Renal cortical epithelial cell (primary cell): ENCODE results near the gene FOXG1. TPM values are rescaled to one million over a fixed set of nuclear protein-coding genes. Genes with fewer than 3 reads are reported as not detected.

Experiments used
- DNase-seq: peaks from one replicate; pipeline ENCODE4 v3.0.0-alpha.2; 2011; ENCODE audit warnings: low read depth
- total RNA-seq: library from RNA; depleted of rRNA; stranded (reverse); fragments of >200 nt; gene quantifications from 2 replicates; pipeline ENCODE4 v1.2.3, GENCODE V29; 2014

FOXG1 gene
- not detected in 2 replicates for total RNA-seq

DNA sequence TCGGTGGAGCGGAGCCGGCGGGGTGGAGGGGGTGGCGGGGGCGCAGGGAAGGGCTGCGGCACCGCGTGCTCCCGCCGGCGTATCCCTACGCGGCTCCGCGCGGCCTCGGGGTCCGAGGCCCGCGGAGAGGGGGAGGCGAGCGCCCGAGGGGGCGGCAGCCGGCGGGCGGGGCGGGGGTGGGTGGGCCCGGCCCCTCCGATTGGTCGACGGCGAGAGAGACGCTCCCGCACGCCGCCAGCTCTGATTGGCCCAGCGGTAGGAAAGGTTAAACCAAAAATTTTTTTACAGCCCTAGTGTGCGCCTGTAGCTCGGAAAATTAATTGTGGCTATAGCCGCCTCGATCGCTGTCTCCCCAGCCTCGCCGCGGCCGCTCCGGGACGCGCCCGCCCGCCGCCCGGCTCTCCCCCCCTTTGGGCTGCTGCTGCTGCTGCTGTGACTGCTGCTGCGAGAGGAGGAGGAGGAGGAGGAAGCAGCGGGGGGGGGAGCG lies at the start of gene FOXG1:
Gene FOXG1, plus strand, starts transcription at position 319 of the 487 bp plus-strand sequence. CDS start 493 bp downstream, outside the sequence.
- DNase-seq: no peak

DNA sequence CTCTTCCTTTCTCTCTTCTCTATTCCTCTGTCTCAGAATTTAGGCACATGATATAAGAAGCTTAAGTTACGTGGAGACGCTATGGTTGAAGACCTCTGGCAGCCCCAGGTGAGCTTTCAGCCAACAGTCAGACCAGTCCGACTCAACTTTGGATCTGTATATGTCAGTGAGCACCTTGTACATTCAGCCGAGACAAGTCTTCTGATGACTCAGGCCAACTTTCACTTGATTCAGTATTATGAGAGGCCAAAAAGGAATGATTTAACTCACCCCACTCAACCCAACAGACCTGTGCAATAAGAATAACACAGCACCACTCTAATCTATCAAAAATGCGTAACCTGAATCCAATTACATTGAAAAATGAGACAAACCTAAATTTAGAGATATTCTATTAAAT lies 47.5 kb upstream of the FOXG1 start:
- DNase-seq: no peak

DNA sequence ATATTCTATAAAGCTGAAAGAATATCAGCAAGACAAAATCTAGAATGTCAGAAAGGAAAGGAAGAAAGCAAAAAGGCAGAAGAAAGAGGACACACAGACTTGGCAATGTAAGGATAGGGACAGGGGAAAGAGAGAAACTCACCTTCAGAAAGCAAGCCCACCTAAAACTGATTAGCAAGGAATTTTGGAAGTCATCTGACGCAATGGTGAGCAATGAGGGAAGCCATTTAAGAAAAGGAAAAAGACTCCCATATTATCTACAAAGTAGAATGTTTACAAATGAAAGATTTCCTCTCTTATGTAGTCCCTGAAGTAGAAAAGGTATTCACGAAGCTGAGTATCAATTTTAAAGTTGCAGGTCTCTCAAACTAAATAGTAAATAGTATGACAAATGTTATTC lies 35.2 kb upstream of the FOXG1 start:
- DNase-seq: no peak

DNA sequence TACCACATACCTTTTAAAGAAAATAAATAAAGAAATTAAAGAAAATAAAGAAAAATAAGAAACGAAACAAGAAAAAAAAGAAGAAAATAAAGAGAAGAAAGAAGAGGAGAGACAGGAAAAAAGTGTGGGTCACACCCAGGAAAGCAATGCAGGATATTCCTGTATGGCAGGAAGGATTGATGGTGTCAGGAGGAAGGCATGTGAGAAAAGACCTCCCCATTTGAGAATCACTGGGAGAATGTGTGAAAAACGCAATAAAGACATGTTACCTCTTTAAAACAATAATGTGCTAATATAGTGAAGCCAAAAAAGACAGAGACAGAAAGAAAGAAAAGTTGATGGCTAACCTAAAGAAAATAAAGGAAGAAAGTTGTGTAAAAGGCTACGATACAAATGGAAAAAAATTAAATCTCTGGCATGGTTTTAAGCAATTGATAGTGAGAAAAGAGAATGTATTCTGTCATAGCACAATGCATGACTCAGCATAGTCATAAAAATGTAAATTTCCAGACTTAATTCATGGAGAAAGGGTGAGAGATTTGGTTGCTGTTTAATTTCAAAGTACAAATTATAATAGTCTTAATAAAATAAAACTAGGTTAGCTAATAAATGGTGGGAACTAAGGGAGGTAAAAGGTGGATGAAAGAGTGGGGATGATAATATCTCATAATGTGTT lies 24.3 kb upstream of the FOXG1 start:
- peak; percentile 22 for DNase-seq

DNA sequence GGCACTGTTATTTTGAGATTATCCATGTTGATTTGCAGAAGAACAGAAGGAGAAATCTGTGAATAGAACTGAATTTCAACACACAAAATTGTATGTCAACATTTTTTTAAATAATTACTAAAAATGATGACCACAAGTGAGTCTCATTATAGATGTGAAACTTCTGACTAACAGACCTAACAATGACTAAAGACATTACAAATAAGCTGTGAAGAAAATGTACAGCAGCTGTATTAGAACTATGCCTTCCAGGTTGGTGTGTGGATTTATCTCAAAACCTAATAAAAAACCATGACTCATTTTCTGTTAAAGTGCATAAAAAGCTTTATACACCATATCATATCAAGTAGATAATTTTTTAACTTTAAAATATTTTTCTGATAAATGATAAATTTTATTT lies 22.5 kb upstream of the FOXG1 start:
- peak; percentile 13 for DNase-seq

DNA sequence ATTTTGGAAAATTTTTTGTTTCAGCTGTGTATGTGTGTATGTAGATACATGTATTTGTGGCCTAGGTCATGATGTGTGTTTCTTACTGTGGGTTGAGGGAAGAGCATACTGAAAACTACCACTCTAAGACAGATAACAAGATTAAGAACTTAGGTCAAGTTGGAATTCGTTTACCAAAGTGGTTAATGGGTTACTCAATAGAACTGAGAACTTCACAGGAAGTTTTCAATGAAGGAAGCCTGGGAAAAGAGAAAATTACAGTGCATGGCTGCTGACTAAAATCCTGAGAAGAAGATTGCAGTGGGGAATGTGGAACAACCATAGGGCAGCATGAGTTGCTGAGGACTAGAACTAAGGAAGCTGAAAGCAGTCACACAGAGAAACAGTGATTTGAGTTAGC lies 21.4 kb upstream of the FOXG1 start:
- DNase-seq: peak; percentile 54

DNA sequence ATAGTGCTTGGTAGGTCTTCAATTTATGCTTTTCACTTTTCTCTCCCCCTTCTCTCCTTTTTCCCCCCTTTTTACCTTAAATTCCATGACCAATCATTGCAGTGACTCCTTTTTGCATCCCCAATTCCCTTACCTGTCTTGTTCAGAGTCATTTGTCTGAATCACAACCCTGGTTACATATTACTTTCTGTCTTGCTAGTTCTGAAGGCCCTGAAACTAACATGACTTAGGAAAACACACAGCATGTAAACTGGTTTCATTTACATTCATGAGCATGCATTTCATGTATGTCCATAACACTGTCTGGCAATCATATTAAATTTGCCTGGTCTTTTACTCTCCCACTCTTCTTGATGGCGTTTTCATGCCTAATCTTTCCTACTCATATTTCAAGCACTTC lies 20.3 kb upstream of the FOXG1 start:
- DNase-seq: no peak

DNA sequence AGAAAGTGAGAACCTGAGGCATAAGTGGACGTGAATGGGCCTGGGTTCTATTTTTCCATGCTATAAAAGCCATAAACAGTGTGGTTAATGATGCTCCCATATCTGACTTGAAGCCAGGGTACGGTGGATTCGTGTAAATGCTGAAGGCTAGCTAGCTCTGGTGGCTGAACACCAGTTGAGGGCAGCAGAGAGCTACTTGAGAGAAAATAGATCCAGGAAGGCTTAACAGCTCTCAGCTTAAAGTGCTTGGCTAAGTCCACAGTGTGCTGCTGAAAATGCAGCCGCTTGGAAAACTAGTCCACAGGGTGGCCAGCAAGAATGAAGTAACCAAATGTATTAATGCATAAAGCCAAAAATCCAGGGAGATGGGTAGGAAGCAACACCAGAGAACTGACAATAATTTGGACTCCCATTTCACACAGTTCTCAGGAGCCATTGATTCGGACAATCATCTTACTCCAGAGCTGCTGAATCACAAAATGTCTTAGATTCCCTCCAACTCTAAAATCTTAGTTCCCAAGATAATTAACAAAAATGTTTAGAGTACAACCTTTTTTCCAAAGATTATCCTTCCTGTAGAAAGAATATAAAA lies 15.0 kb upstream of the FOXG1 start:
- DNase-seq: peak; percentile 53

DNA sequence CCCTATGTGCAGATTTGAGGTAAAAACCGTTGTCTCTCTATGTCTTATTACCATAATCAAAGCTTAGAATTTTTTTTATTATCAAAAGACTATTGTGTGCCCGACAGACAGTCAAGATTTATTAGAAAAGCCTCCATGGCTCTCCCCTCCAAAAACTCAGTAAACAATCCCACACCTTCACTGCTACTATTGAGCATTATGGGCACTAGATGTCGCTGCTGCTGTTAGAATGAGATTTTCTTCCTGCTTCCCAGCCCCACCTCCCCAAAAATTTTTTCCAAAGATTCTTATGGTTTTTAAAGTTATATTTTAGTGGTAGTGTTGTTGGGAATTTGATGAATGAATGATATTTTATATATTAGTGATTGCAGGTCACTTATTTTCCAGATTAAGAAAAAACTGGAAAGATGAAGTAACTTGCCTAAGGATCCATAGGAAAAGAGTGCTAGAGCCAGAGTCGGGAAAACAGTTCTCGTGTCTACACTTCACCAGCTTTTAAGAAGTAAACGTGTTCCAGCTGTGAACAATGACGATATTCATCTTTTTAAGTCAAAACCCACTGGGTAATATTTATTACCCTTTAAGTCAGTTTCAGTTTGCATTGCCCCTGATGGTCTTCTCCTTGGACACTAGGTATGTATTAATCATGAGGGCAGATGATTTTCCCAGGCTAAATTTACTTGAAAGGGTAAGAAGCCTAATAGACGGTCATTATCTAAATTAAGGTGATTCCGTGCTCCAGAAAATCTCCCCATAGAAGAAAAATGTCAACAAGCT lies 12.2 kb upstream of the FOXG1 start:
- DNase-seq: peak; percentile 32

DNA sequence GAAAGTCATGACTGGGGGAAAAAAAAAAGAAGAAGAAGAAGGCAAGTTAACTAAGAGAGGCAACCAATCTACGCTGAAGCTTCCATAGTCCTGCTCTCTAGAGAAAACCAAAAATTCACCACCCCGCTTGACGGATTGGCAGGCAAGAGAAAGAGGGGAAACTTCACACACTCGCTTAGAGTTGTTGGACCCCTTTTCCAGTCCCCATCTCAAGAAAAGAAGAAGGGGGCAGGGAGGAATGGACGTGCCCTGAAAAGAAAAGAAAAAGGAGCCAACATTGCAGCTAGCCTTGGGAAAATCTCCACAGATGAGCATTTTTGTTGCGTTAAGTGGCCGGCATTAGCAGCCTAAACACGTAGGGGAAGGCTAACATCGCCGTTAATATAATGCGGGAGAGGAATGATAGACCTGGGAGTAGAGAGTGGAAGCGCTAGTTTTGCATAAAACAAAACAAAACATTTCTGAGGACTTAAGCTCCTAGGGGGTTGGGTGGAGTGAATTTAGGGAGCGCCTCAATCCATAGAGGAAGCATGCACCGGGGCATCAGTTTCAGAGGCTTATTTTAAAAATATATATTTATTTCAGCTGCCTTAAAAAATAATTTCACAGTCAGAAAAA lies 11.3 kb upstream of the FOXG1 start:
- DNase-seq: no peak

DNA sequence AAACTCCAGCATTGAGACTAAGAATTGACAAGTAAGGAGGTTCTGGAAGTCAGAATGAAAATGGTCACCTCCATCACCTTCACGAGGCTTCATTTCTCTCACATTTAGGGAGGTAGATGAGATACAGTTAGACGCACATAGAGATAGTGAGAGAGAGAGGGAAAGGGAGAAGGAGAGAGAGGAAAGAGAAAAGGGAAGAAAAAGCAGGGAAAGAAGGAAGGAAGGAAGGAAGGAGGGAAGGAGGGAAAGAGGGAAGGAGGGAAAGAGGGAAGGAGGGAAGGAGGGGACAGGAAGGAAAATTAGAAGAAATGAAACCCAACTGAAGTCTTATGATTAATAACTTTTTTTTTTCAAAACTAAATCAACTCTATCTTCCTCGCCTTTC lies 10.7 kb upstream of the FOXG1 start:
- DNase-seq: no peak

DNA sequence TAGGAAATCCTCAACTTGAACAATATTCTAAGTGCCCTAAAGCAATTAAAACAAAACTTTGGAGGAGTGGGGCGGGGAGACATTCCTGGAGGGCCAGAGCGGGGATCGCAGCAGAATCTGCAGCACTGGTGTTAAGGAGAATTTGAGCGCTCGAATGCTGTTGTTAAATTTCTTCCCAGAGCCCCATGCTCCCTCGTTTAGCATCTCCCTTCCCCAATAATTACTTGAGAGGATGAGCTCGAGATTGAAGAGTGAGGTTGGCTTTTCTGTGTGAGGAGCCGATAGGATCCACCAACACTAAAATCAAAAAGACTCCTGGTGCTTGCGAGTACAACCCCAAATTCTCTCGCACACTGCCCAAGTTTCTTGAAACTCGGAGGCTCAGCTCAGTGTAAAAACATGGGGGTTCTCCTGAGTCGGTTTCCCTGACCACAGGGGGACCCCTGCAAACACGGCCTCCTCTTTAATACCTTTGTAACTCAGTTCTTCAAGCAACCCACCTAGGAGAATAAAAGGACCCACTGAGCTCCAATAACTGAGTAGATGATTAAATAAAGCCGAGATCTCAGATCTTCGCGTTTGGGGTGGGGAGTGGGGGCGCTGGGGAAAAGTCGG lies 10.2 kb upstream of the FOXG1 start:
- no peak for DNase-seq

DNA sequence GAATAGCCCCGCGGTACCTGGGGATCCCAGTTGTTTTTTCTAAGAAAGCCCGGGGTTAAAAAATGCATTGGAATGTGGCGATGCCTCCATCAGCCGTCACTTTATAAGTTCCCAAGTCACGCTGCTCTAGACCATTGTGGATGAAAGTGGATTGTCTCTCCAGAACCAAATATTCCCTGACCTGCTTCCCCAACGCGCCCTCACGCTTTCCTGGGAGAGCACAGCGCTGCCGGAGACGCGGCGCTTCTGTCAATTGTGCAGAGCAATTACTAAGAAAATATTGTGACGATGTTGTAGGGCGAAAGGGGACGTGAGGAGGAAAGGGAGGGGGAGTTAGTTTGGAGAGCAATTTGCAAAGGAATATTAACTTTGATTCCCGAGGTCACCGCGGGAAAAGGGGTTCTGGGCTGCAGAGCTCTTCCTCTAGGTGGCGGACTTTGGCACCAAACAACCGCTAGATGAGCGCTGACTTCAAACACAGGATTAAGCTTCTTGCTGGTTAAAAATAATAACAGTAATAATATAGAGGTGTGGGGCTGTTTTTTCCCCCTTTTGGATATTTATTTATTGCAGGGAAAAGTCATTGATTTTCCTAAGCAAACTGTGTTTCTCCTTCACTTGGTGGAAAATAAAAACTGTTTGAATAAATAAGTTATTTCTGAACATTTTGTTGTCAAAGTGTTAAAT lies 9.6 kb upstream of the FOXG1 start:
- DNase-seq: peak; percentile 25

DNA sequence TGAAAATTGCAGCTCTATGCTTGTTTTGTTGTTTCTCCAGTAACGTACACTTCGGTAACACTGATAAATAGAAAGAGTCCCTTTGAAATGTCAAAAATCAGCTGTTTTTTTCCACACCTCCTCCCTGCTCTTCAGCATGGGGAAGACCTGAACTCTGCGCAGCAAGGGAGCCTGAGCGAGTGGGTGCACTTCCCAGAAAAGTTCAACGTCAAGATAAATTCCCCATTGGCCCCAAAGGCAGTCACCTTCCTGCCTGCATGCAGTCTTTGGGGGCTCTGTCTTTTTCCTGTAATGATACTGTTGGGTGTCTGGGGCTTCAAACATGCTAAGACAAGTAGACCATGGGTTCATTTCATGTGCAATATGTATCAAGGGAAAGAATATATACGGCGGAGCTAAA lies 8.8 kb upstream of the FOXG1 start:
- DNase-seq: no peak

DNA sequence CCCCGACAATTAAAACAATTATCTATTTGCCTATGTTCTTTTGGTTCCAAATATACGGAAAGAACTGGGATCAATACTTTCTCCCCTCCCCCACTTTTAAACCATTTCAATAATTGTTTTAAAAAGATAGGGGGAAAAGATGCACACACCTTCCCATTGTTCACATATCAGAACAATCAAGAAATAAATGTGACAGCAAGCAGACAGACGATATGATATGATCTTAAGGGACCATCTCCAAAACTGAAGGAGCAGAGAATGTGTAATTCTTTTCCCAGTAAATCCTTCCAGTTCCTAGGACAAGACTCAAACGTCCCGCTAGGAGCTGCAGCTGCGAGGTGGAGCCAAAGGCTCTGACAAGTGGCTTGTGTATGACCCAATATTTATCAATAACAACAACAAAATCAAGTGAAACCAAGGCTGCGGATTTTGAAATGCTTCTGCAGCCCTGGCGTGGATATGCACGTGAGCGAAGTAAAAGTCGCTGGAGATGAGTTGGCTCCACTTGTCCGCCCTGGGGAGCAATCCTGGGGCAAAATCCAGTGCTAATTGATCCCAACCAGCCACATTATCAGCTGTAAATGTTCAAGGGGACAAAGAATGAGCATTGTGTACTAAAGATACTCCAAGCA lies 8.2 kb upstream of the FOXG1 start:
- DNase-seq: no peak

DNA sequence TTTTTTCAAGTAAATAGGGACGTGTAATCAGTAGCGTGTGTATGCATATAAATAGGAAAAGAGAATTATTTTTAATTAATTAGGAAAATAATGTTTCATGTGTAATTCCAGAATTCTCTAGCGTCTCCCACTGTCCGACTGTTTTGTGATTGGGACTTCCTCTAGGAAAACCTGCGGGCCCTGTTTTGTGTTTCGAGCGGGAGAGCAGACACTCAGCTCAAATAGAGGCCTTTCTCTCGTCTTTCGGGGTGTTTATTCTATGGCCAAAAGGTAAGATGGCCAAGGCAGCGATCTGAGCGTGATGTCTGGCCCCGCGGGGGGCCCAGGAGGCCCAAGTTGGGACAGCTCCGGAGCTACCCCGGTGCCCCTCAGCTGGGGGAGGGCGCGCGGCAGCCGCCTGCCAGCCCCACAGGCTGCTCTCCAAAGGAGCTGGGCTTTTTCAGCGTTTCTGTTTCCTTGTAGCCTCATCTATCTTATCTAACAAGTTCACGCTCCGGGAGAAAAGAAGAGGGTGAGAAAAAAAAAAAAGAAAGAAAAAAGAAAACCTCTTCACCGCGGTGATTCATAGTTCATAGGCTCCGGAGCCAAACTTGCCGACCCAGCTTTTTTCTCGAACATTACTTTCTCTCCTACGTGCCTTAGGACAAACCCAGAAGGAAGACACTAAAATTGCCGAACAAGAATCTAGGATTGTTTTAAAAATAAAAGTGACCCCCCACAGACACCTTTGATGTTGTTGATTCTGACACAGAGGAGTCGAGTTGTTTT lies 7.5 kb upstream of the FOXG1 start:
- DNase-seq: no peak

DNA sequence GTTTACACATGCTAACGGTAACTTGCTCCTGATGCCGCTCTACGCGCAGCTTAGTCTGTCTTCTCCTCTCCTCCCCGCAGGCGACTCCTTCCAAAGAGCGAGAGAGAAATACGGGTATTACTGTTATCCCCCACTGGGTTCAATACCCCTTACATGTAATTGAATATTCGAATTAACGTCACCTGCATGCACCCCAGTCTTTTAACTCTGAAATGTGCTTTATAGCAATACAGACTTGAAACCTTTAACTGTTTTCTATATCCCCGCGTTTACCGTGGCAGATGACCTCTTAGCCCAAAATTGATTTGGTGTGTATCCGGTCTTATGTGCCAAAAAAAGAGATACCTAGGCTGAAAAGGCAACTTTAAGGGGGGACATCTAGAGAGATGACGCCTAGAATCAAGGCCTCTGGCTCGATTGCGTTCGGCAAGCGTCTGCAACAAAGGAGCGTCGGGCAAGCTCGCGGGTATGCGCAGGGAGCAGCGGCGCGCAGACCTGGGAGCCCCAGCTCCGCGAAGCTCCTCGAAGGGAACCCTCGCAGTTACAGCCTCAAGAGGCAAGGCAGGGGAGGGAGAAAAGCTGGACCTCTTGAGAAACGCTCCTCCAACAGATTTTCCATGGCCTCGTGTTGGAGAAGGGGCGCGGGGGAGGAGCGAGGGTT lies 6.8 kb upstream of the FOXG1 start:
- DNase-seq: no peak

DNA sequence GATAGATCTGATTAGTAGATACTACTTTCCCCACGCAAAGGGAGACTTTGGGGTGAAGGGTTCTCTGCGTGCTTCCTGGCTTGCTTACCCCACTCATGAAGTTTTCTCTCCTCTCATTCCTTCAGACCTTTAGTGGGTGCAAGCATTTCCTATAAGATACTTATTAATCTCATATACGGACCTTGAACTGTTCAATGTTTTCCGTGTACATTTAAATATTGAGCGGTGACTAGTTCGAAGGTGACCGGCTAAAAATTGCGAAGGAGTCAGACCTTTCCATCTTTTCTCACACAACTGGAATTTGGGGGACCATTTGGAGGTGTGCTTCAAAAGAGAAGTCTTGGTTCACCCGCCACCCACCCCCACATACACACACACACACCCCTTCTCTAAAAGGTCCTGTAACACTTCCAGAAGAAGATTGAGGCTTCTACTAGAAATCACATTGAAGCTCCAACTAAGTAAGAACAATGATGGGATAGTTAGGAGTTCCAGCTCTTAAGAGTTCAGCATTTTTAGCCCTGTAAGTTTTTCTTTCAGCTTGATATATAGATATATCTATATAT lies 6.1 kb upstream of the FOXG1 start:
- no peak for DNase-seq
